Fibroblast of lung (primary cell): Measurements from ENCODE around the gene PHTF1. TPM values are rescaled to one million over a fixed set of nuclear protein-coding genes. Genes with fewer than 3 reads are reported as not detected.

Experiments used
- DNase-seq, 2 donors: peaks; one replicate each; pipeline versions ENCODE4 v3.0.0 to v3.0.0-alpha.2; 2010; ENCODE audit warnings: low read depth in 2 of 2
- H2AFZ ChIP-seq: 2 replicates; pipeline ENCODE4 v1.5.1; 2012; ENCODE audit warnings: low read length, control low read depth, inconsistent platforms
- H3K27ac ChIP-seq: 2 replicates; pipeline ENCODE4 v1.5.1; 2011; ENCODE audit warnings: low read length, control low read depth; ENCODE audit not compliant: insufficient read depth
- H3K27me3 ChIP-seq: 2 replicates; pipeline ENCODE4 v1.5.1; 2011; ENCODE audit warnings: mild to moderate bottlenecking, low read length; ENCODE audit not compliant: control insufficient read depth, insufficient read depth
- H3K36me3 ChIP-seq: 2 replicates; pipeline ENCODE4 v1.5.1; 2011; ENCODE audit warnings: low read length; ENCODE audit not compliant: control insufficient read depth, insufficient read depth
- H3K4me1 ChIP-seq: 2 replicates; pipeline ENCODE4 v1.5.1; 2011; ENCODE audit warnings: low read length; ENCODE audit not compliant: control insufficient read depth, insufficient read depth; ENCODE audit errors: extremely low read depth
- H3K4me2 ChIP-seq: 2 replicates; pipeline ENCODE4 v1.5.1; 2011; ENCODE audit warnings: low read length, control low read depth; ENCODE audit not compliant: insufficient read depth; ENCODE audit errors: extremely low read depth
- H3K4me3 ChIP-seq, 4 experiments: fragments of 200-600 bp in 1 of 4; sonication (generic) in 1 of 4; replicated peaks in 1 of 4; 2 replicates each; pipeline ENCODE4 v1.5.1; 2011 to 2016; ENCODE audit warnings: low read length in 4 of 4, low read depth in 3 of 4, mild to moderate bottlenecking in 3 of 4, control low read depth in 2 of 4, inconsistent platforms in 1 of 4, mixed read lengths in 1 of 4; ENCODE audit not compliant: insufficient read depth in 1 of 4; ENCODE audit errors: control extremely low read depth in 1 of 4
- H3K79me2 ChIP-seq: 2 replicates; pipeline ENCODE4 v1.5.1; 2012; ENCODE audit warnings: mild to moderate bottlenecking, low read length, inconsistent platforms; ENCODE audit not compliant: control insufficient read depth, insufficient read depth
- H3K9ac ChIP-seq: 2 replicates; pipeline ENCODE4 v1.5.1; 2011; ENCODE audit warnings: mild to moderate bottlenecking, low read length, control low read depth; ENCODE audit not compliant: insufficient read depth
- H3K9me3 ChIP-seq: 2 replicates; pipeline ENCODE4 v1.5.1; 2012; ENCODE audit warnings: low read depth, low read length; ENCODE audit not compliant: control insufficient read depth, insufficient read depth
- H4K20me1 ChIP-seq: 2 replicates; pipeline ENCODE4 v1.5.1; 2011; ENCODE audit warnings: low read length; ENCODE audit not compliant: control insufficient read depth, insufficient read depth; ENCODE audit errors: extremely low read depth
- EZH2 ChIP-seq: IDR thresholded peaks from 2 replicates; pipeline ENCODE4 v1.5.1; 2012; ENCODE audit warnings: low read length, control low read depth, mild to moderate bottlenecking; ENCODE audit errors: missing control alignments
- polyA plus RNA-seq, 2 donors: library from polyadenylated mRNA; depleted of rRNA in 1 of 2; stranded (reverse) in 1 of 2; unstranded in 1 of 2; fragments of >200 nt; gene quantifications; 2 replicates each; pipeline ENCODE4 v1.2.1, GENCODE V29; 2011 to 2012; ENCODE audit warnings: missing spikeins in 1 of 2
- total RNA-seq: library from RNA; depleted of rRNA; stranded (reverse); fragments of >200 nt; gene quantifications from 2 replicates; pipeline ENCODE4 v1.2.1, GENCODE V29; 2014
- TF ChIP-seq, protein P1 (sequence below), 2 donors: IDR thresholded peaks in 1 of 2; conservative IDR thresholded peaks in 1 of 2; 1 replicate in 1 of 2; 2 replicates in 1 of 2; pipeline ENCODE4 v1.5.1; 2011 to 2012; ENCODE audit warnings: low read length in 2 of 2, control low read depth in 1 of 2, inconsistent platforms in 1 of 2, low read depth in 1 of 2, mild to moderate bottlenecking in 1 of 2

PHTF1 gene
- total and polyA plus RNA-seq, 2 donors (not counting 1 experiment from before 2014, with no cell fraction given) = 15.4 to 36.3 TPM

DNA sequence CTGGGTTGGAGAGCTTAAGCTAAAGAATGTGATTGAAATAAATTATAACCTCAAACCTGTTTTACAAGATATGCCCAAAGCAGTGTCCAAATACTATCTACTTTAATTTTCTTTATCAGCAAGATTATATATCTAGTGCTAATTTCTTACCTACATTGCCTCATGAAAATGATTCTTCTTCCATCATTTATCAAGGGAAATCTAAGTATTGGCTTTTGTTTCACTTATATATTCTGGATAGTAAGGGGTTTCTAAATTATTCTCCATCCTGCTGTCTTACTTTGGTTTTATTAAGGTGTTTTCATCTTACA is 81.2 kb downstream of the PHTF1 start:
- H3K4me2 ChIP-seq = no peak overlapping the region

GRCh38 chr1:113677250-113678158 is 81.8 kb downstream of the PHTF1 start:
- Histone ChIP-seq H3K27ac (no peak overlapping the region), H2AFZ (no peak overlapping the region), H3K27me3 (no peaks in the 10 kb centered on the region)

More for the DNA sequence above, 81.2 kb downstream of the PHTF1 start:
- Histone ChIP-seq H2AFZ (no peak overlapping the region), H3K27ac (no peak overlapping the region), H4K20me1 (no peaks in the 10 kb centered on the region), H3K79me2 (no peaks in the 10 kb centered on the region), H3K9me3 (no peaks in the 10 kb centered on the region), H3K4me1 (peaks cover 2% of the 10 kb centered on the region), H3K27me3 (no peaks in the 10 kb centered on the region), H3K36me3 (no peaks in the 10 kb centered on the region), H3K4me3 (no peak overlapping the region), H3K9ac (no peak overlapping the region)
- no peak for TF ChIP-seq EZH2
- TF ChIP-seq, protein P1, sequence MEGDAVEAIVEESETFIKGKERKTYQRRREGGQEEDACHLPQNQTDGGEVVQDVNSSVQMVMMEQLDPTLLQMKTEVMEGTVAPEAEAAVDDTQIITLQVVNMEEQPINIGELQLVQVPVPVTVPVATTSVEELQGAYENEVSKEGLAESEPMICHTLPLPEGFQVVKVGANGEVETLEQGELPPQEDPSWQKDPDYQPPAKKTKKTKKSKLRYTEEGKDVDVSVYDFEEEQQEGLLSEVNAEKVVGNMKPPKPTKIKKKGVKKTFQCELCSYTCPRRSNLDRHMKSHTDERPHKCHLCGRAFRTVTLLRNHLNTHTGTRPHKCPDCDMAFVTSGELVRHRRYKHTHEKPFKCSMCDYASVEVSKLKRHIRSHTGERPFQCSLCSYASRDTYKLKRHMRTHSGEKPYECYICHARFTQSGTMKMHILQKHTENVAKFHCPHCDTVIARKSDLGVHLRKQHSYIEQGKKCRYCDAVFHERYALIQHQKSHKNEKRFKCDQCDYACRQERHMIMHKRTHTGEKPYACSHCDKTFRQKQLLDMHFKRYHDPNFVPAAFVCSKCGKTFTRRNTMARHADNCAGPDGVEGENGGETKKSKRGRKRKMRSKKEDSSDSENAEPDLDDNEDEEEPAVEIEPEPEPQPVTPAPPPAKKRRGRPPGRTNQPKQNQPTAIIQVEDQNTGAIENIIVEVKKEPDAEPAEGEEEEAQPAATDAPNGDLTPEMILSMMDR (conservative IDR thresholded peaks at IDR 0.05 in 1 of 2, IDR thresholded peaks at IDR 0.05 in 1 of 2; ENCODE audit: low read depth in 1 of 2, low read length in 2 of 2) = no peak
- no peak for DNase-seq

DNA sequence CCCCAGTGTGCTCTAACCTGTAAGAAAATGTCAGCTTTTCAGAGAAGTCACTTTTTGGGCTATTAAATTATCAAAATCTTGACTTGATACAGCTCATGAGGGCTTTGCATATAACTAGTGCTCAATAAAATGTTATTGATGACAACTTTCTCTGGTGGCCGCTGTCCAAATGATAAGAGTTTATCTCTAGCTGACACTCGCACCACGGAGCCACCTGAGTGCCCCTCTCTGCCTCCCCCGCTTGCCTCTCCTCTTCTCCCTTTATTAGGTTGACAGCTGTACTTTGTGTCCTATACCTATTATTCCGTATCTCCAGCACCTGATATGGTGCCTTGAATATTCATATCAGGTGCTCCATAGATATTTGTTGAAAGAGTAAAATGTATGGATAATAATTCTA is 82.8 kb downstream of the PHTF1 start:
- DNase-seq = no peak
- no peak for TF ChIP-seq EZH2
- TF ChIP-seq, protein P1 (conservative IDR thresholded peaks at IDR 0.05 in 1 of 2, IDR thresholded peaks at IDR 0.05 in 1 of 2; ENCODE audit: low read depth in 1 of 2, low read length in 2 of 2) = no peak
- no peak overlapping the region for H3K4me3 ChIP-seq
- H3K27ac ChIP-seq = no peak overlapping the region
- peaks cover 2% of the 10 kb centered on the region for H3K4me1 ChIP-seq
- no peaks in the 10 kb centered on the region for H3K27me3 ChIP-seq
- H3K79me2 ChIP-seq = no peaks in the 10 kb centered on the region
- no peak overlapping the region for H3K9ac ChIP-seq
- H3K9me3 ChIP-seq = no peaks in the 10 kb centered on the region
- no peak overlapping the region for H3K4me2 ChIP-seq
- no peaks in the 10 kb centered on the region for H4K20me1 ChIP-seq
- H2AFZ ChIP-seq = no peak overlapping the region
- no peaks in the 10 kb centered on the region for H3K36me3 ChIP-seq

More at GRCh38 chr1:113677250-113678158, 81.8 kb downstream of the PHTF1 start:
- H3K79me2 ChIP-seq = no peaks in the 10 kb centered on the region
- no peak overlapping the region for H3K4me3 ChIP-seq
- H3K4me1 ChIP-seq = peaks cover 2% of the 10 kb centered on the region
- DNase-seq = peak; percentile 68 to 71
- no peaks in the 10 kb centered on the region for H4K20me1 ChIP-seq
- no peaks in the 10 kb centered on the region for H3K36me3 ChIP-seq
- no peaks in the 10 kb centered on the region for H3K9me3 ChIP-seq
- H3K9ac ChIP-seq = no peak overlapping the region
- H3K4me2 ChIP-seq = no peak overlapping the region
- TF ChIP-seq EZH2 = no peak
- TF ChIP-seq, protein P1 (conservative IDR thresholded peaks at IDR 0.05 in 1 of 2, IDR thresholded peaks at IDR 0.05 in 1 of 2; ENCODE audit: low read depth in 1 of 2, low read length in 2 of 2) = peak; percentile 55 to 57
